HL-60 (cell line): ENCODE measurements around the gene TULP4.

Experiments used
- DNase-seq, 2 experiments: peaks; one replicate each; pipeline ENCODE4 v3.0.0-alpha.2; 2010 to 2020; ENCODE audit warnings: low read depth in 1 of 2, low spot score in 1 of 2
- H3K27ac ChIP-seq: fragments of 250-450 bp; sonication (Bioruptor Pico); replicated peaks from 2 replicates; pipeline ENCODE4 v1.5.1; 2020; ENCODE audit warnings: mild to moderate bottlenecking, moderate library complexity
- H3K27me3 ChIP-seq: fragments of 250-450 bp; sonication (Bioruptor Pico); 2 replicates; pipeline ENCODE4 v1.5.1; 2021; ENCODE audit warnings: mild to moderate bottlenecking, moderate library complexity; ENCODE audit not compliant: insufficient read depth, poor library complexity, severe bottlenecking
- H3K4me3 ChIP-seq: replicated peaks from 2 replicates; pipeline ENCODE4 v1.5.1; 2011; ENCODE audit warnings: mild to moderate bottlenecking, control low read depth, low read length; ENCODE audit not compliant: insufficient read depth
- CTCF ChIP-seq: IDR thresholded peaks from one replicate; pipeline ENCODE4 v1.5.1; 2011; ENCODE audit warnings: low read length, control low read depth, inconsistent platforms; ENCODE audit not compliant: insufficient read depth
- GABPA ChIP-seq: IDR thresholded peaks from 2 replicates; pipeline ENCODE4 v1.6.1; 2012; ENCODE audit warnings: low read depth
- POLR2AphosphoS5 ChIP-seq: IDR thresholded peaks from 2 replicates; pipeline ENCODE4 v1.6.1; 2012; ENCODE audit warnings: low read depth
- REST ChIP-seq: IDR thresholded peaks from 2 replicates; pipeline ENCODE4 v1.6.1; 2012; ENCODE audit warnings: low read depth; ENCODE audit not compliant: insufficient replicate concordance
- SPI1 ChIP-seq: IDR thresholded peaks from 2 replicates; pipeline ENCODE4 v1.6.1; 2012; ENCODE audit warnings: low read depth, mild to moderate bottlenecking, borderline replicate concordance

Gene TULP4

GRCh38 chr6:158457616-158458278 lies 145.5 kb downstream of the TULP4 start:
- H3K27me3 ChIP-seq, result no peaks in the 10 kb centered on the region
- TF ChIP-seq GABPA (no peak), POLR2AphosphoS5 (no peak), CTCF (no peak), REST (no peak), SPI1 (no peak)
- H3K27ac ChIP-seq, result no peak overlapping the region
- no peak overlapping the region for H3K4me3 ChIP-seq
- DNase-seq, result no peak

- no peak overlapping the region for H3K27ac ChIP-seq
These were observed 147.5 kb downstream of the TULP4 start for GRCh38 chr6:158459726-158460125.

More at GRCh38 chr6:158459726-158460125, 147.5 kb downstream of the TULP4 start:
- no peak for DNase-seq
- no peak overlapping the region for H3K4me3 ChIP-seq
- TF ChIP-seq SPI1 (no peak), POLR2AphosphoS5 (no peak), REST (no peak), CTCF (no peak), GABPA (no peak)
- no peaks in the 10 kb centered on the region for H3K27me3 ChIP-seq
